ENCODE data around the gene MAGEB1. TPM values are rescaled to one million over a fixed set of nuclear protein-coding genes. Genes with fewer than 3 reads are reported as not detected.
A peak's percentile ranks its signal among the peaks of the same experiment; 100 is the strongest.

The MAGEB1 gene, protein sequence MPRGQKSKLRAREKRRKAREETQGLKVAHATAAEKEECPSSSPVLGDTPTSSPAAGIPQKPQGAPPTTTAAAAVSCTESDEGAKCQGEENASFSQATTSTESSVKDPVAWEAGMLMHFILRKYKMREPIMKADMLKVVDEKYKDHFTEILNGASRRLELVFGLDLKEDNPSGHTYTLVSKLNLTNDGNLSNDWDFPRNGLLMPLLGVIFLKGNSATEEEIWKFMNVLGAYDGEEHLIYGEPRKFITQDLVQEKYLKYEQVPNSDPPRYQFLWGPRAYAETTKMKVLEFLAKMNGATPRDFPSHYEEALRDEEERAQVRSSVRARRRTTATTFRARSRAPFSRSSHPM
- total RNA-seq (not detected), polyA plus RNA-seq (not detected)

- Histone ChIP-seq H3K27me3 (ENCODE audit: insufficient read depth, low read length, poor library complexity, severe bottlenecking) (no peaks in the 10 kb centered on the region), H3K4me1 (ENCODE audit: insufficient read depth, low read length) (no peaks in the 10 kb centered on the region), H3K27ac (ENCODE audit: low read depth, low read length) (no peak within 1 kb of the TSS), H3K9me3 (ENCODE audit: low read length) (no peaks in the 10 kb centered on the region), H3K4me3 (ENCODE audit: low read length) (no peak within 1 kb of the TSS), H3K36me3 (ENCODE audit: insufficient read depth, low read length) (no peaks in the 10 kb centered on the region)
- ChIA-PET CTCF (no interaction called here), POLR2A (no interaction called here)
- no peaks in the 10 kb centered on the region for H3K27me3 Mint-ChIP-seq
- no peaks in the 10 kb centered on the region for H3K36me3 Mint-ChIP-seq
- no peak within 1 kb of the TSS for H3K27ac Mint-ChIP-seq
- no peak within 1 kb of the TSS for H3K4me3 Mint-ChIP-seq
- DNase-seq, result no peak
- H3K9me3 Mint-ChIP-seq, result peaks cover 0 to 5% (median 3%) of the 10 kb centered on the region in 5 donors
- no peaks in the 10 kb centered on the region for H3K4me1 Mint-ChIP-seq
Measured at GRCh38 chrX:30246769-30247489, at the start of gene MAGEB1. Gene MAGEB1, plus strand, starts transcription at chrX:30247146. Its CDS starts 3,348 bp downstream, at chrX:30250494.

GRCh38 chrX:30212172-30212571, 34.8 kb upstream of the MAGEB1 start:
- no peak overlapping the region for H3K4me3 ChIP-seq (ENCODE audit: low read length)
- no peaks in the 10 kb centered on the region for H3K27me3 ChIP-seq (ENCODE audit: insufficient read depth, low read length, poor library complexity, severe bottlenecking)
- POLR2A ChIA-PET, result no interaction called here
- H3K27ac ChIP-seq (ENCODE audit: low read depth, low read length), result no peak overlapping the region
- no peak for DNase-seq
- Mint-ChIP-seq H3K4me1 (no peaks in the 10 kb centered on the region), H3K36me3 (no peaks in the 10 kb centered on the region), H3K27ac (no peak overlapping the region), H3K27me3 (no peaks in the 10 kb centered on the region), H3K4me3 (no peak overlapping the region), H3K9me3 (peaks cover 0 to 8% (median 4%) of the 10 kb centered on the region in 5 donors)
- H3K4me1 ChIP-seq (ENCODE audit: insufficient read depth, low read length), result no peaks in the 10 kb centered on the region
- H3K36me3 ChIP-seq (ENCODE audit: insufficient read depth, low read length), result no peaks in the 10 kb centered on the region
- CTCF ChIA-PET, result no interaction called here
- no peaks in the 10 kb centered on the region for H3K9me3 ChIP-seq (ENCODE audit: low read length)

DNA sequence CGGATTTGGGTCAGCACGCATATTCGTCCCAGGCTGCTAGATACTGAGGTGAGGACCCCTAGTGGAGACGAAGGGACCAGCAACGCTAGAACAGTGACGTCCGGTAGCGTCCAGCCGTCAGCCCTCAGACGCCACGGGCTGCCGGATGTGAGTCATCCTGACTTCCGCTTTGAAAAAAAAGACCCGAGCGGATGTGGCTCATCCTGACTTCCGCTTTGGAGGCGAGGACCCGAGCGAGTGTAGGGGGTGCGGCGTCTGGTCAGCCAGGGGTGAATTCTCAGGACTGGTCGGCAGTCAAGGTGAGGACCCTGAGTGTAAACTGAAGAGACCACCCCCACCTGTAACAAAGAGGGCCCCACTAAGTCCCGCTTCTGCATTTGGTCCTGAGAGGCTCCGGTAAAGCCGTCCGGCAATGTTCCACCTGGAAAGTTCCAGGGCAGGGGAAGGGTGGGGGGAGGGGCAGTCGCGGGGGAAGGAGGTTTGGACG, 31.5 kb upstream of the MAGEB1 start, which contains the start of gene MAGEB2:
TSS of gene MAGEB2 (plus strand) at position 207 of the 487 bp plus-strand sequence. CDS start 3,018 bp downstream, outside the sequence.
- no peak for DNase-seq
- Histone ChIP-seq H3K27ac (ENCODE audit: low read depth, low read length) (no peak within 1 kb of the TSS), H3K4me3 (ENCODE audit: low read length) (no peak within 1 kb of the TSS), H3K36me3 (ENCODE audit: insufficient read depth, low read length) (no peaks in the 10 kb centered on the region), H3K27me3 (ENCODE audit: insufficient read depth, low read length, poor library complexity, severe bottlenecking) (no peaks in the 10 kb centered on the region), H3K4me1 (ENCODE audit: insufficient read depth, low read length) (no peaks in the 10 kb centered on the region), H3K9me3 (ENCODE audit: low read length) (no peaks in the 10 kb centered on the region)
- Mint-ChIP-seq H3K36me3 (no peaks in the 10 kb centered on the region), H3K27ac (no peak within 1 kb of the TSS), H3K4me3 (no peak within 1 kb of the TSS), H3K27me3 (no peaks in the 10 kb centered on the region), H3K9me3 (peaks cover 0 to 8% (median 4%) of the 10 kb centered on the region in 5 donors), H3K4me1 (no peaks in the 10 kb centered on the region)
- POLR2A ChIA-PET, result no interaction called here
- CTCF ChIA-PET, result no interaction called here

DNA sequence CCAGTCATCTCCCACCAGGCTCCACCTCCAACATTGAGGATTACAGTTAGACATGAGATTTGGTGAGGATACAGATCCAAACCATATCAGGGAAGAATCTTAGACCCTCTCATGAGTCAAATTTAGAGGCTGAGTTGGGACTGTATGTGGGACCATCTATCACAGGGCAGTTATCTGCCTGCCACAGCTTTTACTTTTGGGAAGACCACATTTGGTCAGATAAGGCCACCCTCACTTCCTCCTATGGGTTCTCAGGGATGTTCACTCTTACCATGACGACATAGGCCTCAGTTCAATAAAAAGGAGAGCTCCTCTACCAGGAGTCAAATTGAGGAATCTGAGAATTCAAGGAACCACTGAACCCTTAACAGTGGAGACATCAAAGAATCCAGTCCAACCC, 29.5 kb upstream of the MAGEB1 start:
- H3K27me3 ChIP-seq (ENCODE audit: insufficient read depth, low read length, poor library complexity, severe bottlenecking), result no peaks in the 10 kb centered on the region
- H3K27me3 Mint-ChIP-seq, result no peaks in the 10 kb centered on the region
- no peak overlapping the region for H3K4me3 Mint-ChIP-seq
- no peaks in the 10 kb centered on the region for H3K36me3 ChIP-seq (ENCODE audit: insufficient read depth, low read length)
- ChIA-PET POLR2A (no interaction called here), CTCF (no interaction called here)
- no peak overlapping the region for H3K27ac ChIP-seq (ENCODE audit: low read depth, low read length)
- H3K4me1 Mint-ChIP-seq, result no peaks in the 10 kb centered on the region
- no peak overlapping the region for H3K4me3 ChIP-seq (ENCODE audit: low read length)
- peaks cover 0 to 8% (median 4%) of the 10 kb centered on the region in 5 donors for H3K9me3 Mint-ChIP-seq
- no peak for DNase-seq
- no peak overlapping the region for H3K27ac Mint-ChIP-seq
- no peaks in the 10 kb centered on the region for H3K9me3 ChIP-seq (ENCODE audit: low read length)
- no peaks in the 10 kb centered on the region for H3K36me3 Mint-ChIP-seq
- no peaks in the 10 kb centered on the region for H3K4me1 ChIP-seq (ENCODE audit: insufficient read depth, low read length)

- Mint-ChIP-seq H3K4me1 (no peaks in the 10 kb centered on the region), H3K27me3 (no peaks in the 10 kb centered on the region), H3K9me3 (peaks cover 0 to 5% (median 0%) of the 10 kb centered on the region in 5 donors), H3K4me3 (no peak overlapping the region), H3K27ac (peak overlapping the region in 1 of 8 donors; percentile 43), H3K36me3 (no peaks in the 10 kb centered on the region)
- H3K4me3 ChIP-seq (ENCODE audit: low read length), result no peak overlapping the region
- POLR2A ChIA-PET, result no interaction called here
- no peaks in the 10 kb centered on the region for H3K9me3 ChIP-seq (ENCODE audit: low read length)
- no peaks in the 10 kb centered on the region for H3K4me1 ChIP-seq (ENCODE audit: insufficient read depth, low read length)
- CTCF ChIA-PET, result no interaction called here
- H3K27ac ChIP-seq (ENCODE audit: low read depth, low read length), result no peak overlapping the region
- DNase-seq, result no peak
- H3K36me3 ChIP-seq (ENCODE audit: insufficient read depth, low read length), result no peaks in the 10 kb centered on the region
- H3K27me3 ChIP-seq (ENCODE audit: insufficient read depth, low read length, poor library complexity, severe bottlenecking), result no peaks in the 10 kb centered on the region
Measured at GRCh38 chrX:30219372-30219771, 27.6 kb upstream of the MAGEB1 start.

- Histone ChIP-seq H3K4me3 (ENCODE audit: low read length) (no peak overlapping the region), H3K9me3 (ENCODE audit: low read length) (no peaks in the 10 kb centered on the region), H3K27ac (ENCODE audit: low read depth, low read length) (no peak overlapping the region), H3K4me1 (ENCODE audit: insufficient read depth, low read length) (no peaks in the 10 kb centered on the region), H3K27me3 (ENCODE audit: insufficient read depth, low read length, poor library complexity, severe bottlenecking) (no peaks in the 10 kb centered on the region), H3K36me3 (ENCODE audit: insufficient read depth, low read length) (no peaks in the 10 kb centered on the region)
- Mint-ChIP-seq H3K4me3 (no peak overlapping the region), H3K27me3 (no peaks in the 10 kb centered on the region), H3K27ac (no peak overlapping the region), H3K4me1 (no peaks in the 10 kb centered on the region), H3K9me3 (peaks cover 0 to 5% (median 0%) of the 10 kb centered on the region in 5 donors), H3K36me3 (no peaks in the 10 kb centered on the region)
- DNase-seq, result no peak
- ChIA-PET POLR2A (no interaction called here), CTCF (no interaction called here)
Measured at GRCh38 chrX:30220661-30221060, 26.3 kb upstream of the MAGEB1 start.

- ChIA-PET POLR2A (no interaction called here), CTCF (no interaction called here)
Measured at GRCh38 chrX:30224536-30224935, 22.4 kb upstream of the MAGEB1 start.

DNA sequence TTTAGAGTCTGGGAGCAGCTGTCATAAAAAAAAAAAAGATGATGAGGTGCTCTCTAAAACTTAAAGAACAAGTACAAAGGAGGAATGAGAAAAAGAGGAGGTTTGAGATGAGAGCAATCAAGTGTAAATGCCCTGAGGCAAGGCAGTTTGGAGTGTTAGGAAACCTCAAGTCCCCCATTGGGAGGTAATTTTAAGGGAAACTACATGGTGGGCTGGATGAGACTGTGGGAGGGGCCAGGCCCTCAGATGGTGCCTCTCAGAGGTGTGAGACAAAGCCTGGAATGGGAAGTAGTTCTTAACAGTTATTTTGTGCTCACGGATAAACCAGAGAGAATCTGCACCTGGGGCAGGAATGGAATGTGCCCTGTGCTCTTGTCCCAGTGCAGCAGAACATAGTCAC, 18.4 kb upstream of the MAGEB1 start:
- DNase-seq, result no peak
- CTCF ChIA-PET, result no interaction called here
- no peaks in the 10 kb centered on the region for H3K9me3 Mint-ChIP-seq
- H3K9me3 ChIP-seq (ENCODE audit: low read length), result no peaks in the 10 kb centered on the region
- H3K36me3 ChIP-seq (ENCODE audit: insufficient read depth, low read length), result no peaks in the 10 kb centered on the region
- no peaks in the 10 kb centered on the region for H3K4me1 ChIP-seq (ENCODE audit: insufficient read depth, low read length)
- H3K27ac Mint-ChIP-seq, result no peak overlapping the region
- no peak overlapping the region for H3K4me3 ChIP-seq (ENCODE audit: low read length)
- no peak overlapping the region for H3K4me3 Mint-ChIP-seq
- no peak overlapping the region for H3K27ac ChIP-seq (ENCODE audit: low read depth, low read length)
- H3K4me1 Mint-ChIP-seq, result no peaks in the 10 kb centered on the region
- POLR2A ChIA-PET, result no interaction called here
- peaks cover 0 to 4% of the 10 kb centered on the region in 2 donors for H3K27me3 Mint-ChIP-seq
- no peaks in the 10 kb centered on the region for H3K36me3 Mint-ChIP-seq
- H3K27me3 ChIP-seq (ENCODE audit: insufficient read depth, low read length, poor library complexity, severe bottlenecking), result no peaks in the 10 kb centered on the region

More at GRCh38 chrX:30224536-30224935, 22.4 kb upstream of the MAGEB1 start:
- H3K36me3 ChIP-seq (ENCODE audit: insufficient read depth, low read length), result no peaks in the 10 kb centered on the region
- no peak overlapping the region for H3K27ac ChIP-seq (ENCODE audit: low read depth, low read length)
- peaks cover 0 to 2% (median 0%) of the 10 kb centered on the region in 5 donors for H3K9me3 Mint-ChIP-seq
- no peaks in the 10 kb centered on the region for H3K4me1 Mint-ChIP-seq
- H3K27me3 ChIP-seq (ENCODE audit: insufficient read depth, low read length, poor library complexity, severe bottlenecking), result no peaks in the 10 kb centered on the region
- no peak overlapping the region for H3K4me3 ChIP-seq (ENCODE audit: low read length)
- H3K4me3 Mint-ChIP-seq, result no peak overlapping the region
- no peak for DNase-seq
- no peaks in the 10 kb centered on the region for H3K4me1 ChIP-seq (ENCODE audit: insufficient read depth, low read length)
- H3K27me3 Mint-ChIP-seq, result peaks cover 0 to 4% of the 10 kb centered on the region in 2 donors
- H3K27ac Mint-ChIP-seq, result no peak overlapping the region
- H3K36me3 Mint-ChIP-seq, result no peaks in the 10 kb centered on the region
- H3K9me3 ChIP-seq (ENCODE audit: low read length), result no peaks in the 10 kb centered on the region
